ENCODE measurements around the gene EZR.

GRCh38 chr6:158758941-158759479 is 60.2 kb downstream of the EZR start:
- TF ChIP-seq CTCF (IDR thresholded peaks at IDR 0.05) (no peak), POLR2A (IDR thresholded peaks at IDR 0.05) (no peak), EP300 (IDR thresholded peaks at IDR 0.05) (no peak)
